NT2/D1 (cell line): ENCODE data around the gene KIAA1217.

Source experiments
- DNase-seq: peaks from one replicate; pipeline ENCODE4 v3.0.0-alpha.2; 2011; ENCODE audit warnings: low read depth, low spot score
- H3K27me3 ChIP-seq: 2 replicates; pipeline ENCODE4 v1.6.0; 2011; ENCODE audit warnings: mild to moderate bottlenecking; ENCODE audit not compliant: insufficient read length, insufficient read depth
- H3K36me3 ChIP-seq: 2 replicates; pipeline ENCODE4 v1.6.1; 2011; ENCODE audit warnings: mild to moderate bottlenecking, low read length, mixed read lengths; ENCODE audit not compliant: insufficient read depth, insufficient read length
- H3K4me1 ChIP-seq: 2 replicates; pipeline ENCODE4 v1.5.1; 2011; ENCODE audit not compliant: insufficient read depth, insufficient read length
- H3K4me3 ChIP-seq: 2 replicates; pipeline ENCODE4 v1.5.1; 2011; ENCODE audit warnings: low read depth; ENCODE audit not compliant: insufficient read length
- H3K9ac ChIP-seq: 2 replicates; pipeline ENCODE4 v1.6.0; 2011; ENCODE audit warnings: low read depth; ENCODE audit not compliant: insufficient read length
- H3K9me3 ChIP-seq: 2 replicates; pipeline ENCODE4 v1.5.1; 2011; ENCODE audit warnings: mild to moderate bottlenecking, low read length; ENCODE audit not compliant: insufficient read depth
- SUZ12 ChIP-seq: IDR thresholded peaks from 2 replicates; pipeline ENCODE4 v1.6.1; 2011; ENCODE audit not compliant: insufficient read length, insufficient read depth; ENCODE audit errors: extremely low read depth
- YY1 ChIP-seq: IDR thresholded peaks from 2 replicates; pipeline ENCODE4 v1.6.1; 2011; ENCODE audit not compliant: insufficient read length, insufficient read depth
- ZNF274 ChIP-seq: IDR thresholded peaks from 2 replicates; pipeline ENCODE4 v1.6.1; 2011; ENCODE audit warnings: mild to moderate bottlenecking, low read depth, low read length

Gene KIAA1217

DNA sequence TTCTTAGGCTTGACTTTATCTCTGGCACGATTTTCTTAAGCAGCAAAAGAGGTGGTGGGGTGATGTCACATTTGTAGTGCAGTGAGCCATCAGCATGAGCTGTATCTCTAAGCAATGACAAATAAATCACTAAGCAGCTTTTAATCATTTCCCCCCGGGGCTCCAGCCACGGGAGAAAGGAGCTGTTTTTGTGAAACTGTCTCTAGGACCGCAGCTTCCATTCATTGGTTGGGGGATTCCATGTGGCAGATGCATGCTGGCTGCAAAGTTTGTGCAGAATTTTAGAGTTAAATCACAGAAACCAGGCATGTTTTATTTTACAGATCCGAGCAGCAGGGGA, 464 bp downstream of the KIAA1217 start:
- Histone ChIP-seq H3K36me3 (peaks cover 8% of the 10 kb centered on the region), H3K4me1 (peaks cover 2% of the 10 kb centered on the region), H3K27me3 (no peaks in the 10 kb centered on the region), H3K9ac (peak overlapping the region; percentile 73), H3K4me3 (peak overlapping the region; percentile 58), H3K9me3 (no peaks in the 10 kb centered on the region; the same call in 1 of the 2 replicates)
- TF ChIP-seq ZNF274 (no peak), YY1 (no peak), SUZ12 (no peak)
- DNase-seq, result no peak

DNA sequence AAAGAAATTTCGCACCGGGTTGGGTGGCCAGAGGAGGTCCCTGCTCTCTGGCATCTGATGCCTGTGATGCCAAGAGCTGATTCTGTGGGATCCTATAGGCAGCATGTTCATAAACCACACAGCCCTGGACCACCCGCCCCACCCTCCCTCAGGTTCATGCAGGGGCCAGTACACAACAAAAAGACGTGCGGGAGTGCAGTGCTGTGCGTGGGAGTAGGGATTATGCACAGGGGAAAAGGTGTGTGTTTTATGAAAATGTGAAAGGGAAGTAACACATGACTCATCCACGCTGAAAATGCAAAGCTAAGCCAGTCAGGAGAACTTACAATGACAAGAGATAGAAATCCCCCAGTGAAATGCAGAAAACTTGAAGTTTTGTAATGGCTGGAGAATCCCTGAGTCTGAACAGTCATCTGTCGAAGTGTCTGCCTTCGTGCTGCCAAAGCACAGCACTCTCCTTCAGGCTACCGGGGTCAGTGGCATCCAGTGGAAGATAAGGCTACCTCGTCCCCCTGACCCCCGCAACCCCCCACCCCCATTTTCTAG, 1.1 kb downstream of the KIAA1217 start:
- Histone ChIP-seq H3K4me3 (peak overlapping the region; percentile 58), H3K27me3 (no peaks in the 10 kb centered on the region), H3K36me3 (peaks cover 8% of the 10 kb centered on the region), H3K4me1 (peaks cover 4% of the 10 kb centered on the region), H3K9ac (peak overlapping the region; percentile 73), H3K9me3 (no peaks in the 10 kb centered on the region; the same call in 1 of the 2 replicates)
- TF ChIP-seq YY1, result no peak
- no peak for DNase-seq

DNA sequence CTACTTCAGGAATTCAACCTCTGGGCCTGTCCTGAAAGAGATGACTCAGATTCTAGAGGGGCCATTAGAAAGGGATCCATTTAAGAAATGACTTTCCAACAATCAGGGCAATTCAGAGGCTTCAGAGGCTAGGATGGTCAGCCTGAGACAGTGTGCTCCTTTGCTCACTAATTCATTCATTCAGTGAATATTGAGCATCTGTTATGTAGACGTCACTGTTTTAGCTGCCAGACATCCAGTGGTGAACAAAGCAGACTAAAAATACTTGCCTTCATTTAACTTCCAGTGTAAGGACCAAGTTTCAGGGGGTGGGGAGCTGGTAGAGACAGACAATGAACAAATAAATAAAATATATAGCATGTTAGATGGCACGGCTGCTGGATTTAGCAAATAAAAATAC, 1.6 kb downstream of the KIAA1217 start:
- H3K36me3 ChIP-seq, result peaks cover 13% of the 10 kb centered on the region
- no peak overlapping the region for H3K4me3 ChIP-seq
- no peak for DNase-seq

DNA sequence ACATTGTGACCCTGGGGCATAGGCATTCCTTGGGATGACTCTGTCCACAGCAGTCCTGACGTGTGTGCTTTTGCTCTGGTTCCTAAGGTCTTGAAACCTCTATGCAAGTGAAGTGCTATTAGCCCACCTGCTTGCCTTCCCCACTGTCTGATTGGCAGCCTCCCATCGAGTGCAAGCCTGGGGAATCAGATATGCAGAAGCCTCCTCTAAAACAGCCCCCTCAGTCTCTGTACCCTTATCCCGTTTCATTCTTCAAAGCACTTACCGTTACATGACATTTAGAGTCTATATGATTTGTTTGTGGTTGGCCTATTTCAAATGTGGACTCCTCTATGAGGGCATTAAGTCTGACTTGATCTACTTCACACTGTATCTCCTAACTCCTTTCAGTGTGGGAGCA, 4.3 kb downstream of the KIAA1217 start:
- no peak overlapping the region for H3K4me3 ChIP-seq
- TF ChIP-seq ZNF274 (no peak), SUZ12 (no peak), YY1 (no peak)
- H3K36me3 ChIP-seq, result peaks cover 20% of the 10 kb centered on the region
- H3K9me3 ChIP-seq, result no peaks in the 10 kb centered on the region
- DNase-seq, result no peak
- no peaks in the 10 kb centered on the region for H3K27me3 ChIP-seq
- H3K4me1 ChIP-seq, result peaks cover 6% of the 10 kb centered on the region
- no peak overlapping the region for H3K9ac ChIP-seq

More for the DNA sequence above, 1.6 kb downstream of the KIAA1217 start:
- peak overlapping the region; percentile 73 for H3K9ac ChIP-seq
- TF ChIP-seq YY1 (no peak), SUZ12 (no peak), ZNF274 (no peak)
- no peaks in the 10 kb centered on the region for H3K27me3 ChIP-seq
- H3K9me3 ChIP-seq, result no peaks in the 10 kb centered on the region; the same call in 1 of the 2 replicates
- peaks cover 6% of the 10 kb centered on the region for H3K4me1 ChIP-seq

DNA sequence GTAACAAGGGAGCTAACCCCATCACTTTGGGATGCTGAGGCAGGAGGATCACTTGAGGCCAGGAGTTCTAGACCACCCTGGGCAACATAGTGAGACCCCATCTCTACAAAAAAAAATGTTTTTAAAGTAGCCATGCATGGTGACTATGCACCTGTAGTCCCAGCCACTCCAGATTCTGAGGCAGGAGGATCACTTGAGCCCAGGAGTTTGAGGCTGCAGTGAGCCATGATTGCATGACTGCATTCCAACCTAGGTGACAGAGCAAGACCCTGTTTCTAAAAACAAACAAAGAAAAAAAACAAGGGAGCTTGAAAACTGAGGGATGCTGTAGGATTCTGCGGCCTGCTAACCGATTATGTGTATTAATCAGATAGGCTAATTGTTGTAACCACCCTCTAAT, 4.9 kb downstream of the KIAA1217 start:
- TF ChIP-seq SUZ12 (no peak), ZNF274 (no peak), YY1 (no peak)
- H3K9ac ChIP-seq, result no peak overlapping the region
- no peaks in the 10 kb centered on the region for H3K9me3 ChIP-seq

DNA sequence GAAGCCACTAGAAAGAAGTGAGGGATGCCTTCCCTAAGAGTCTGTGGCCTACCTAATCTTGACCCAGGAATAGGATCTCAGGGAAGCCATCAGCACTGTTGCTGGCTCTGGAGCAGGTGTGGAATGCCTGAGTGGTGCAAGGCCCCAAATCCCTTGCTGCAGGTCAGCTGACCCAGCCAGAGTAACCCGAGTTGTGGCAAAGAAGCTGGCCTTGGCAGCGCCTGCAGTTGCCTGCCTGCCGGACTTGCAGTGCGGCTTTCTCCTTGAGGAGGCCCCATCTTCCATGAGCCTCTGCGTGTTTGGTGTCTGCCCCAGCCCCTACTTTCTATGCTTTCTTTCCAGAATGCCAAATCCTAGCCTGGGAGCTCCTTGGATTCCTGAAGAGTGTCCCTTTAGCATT, 5.8 kb downstream of the KIAA1217 start:
- Histone ChIP-seq H3K9ac (no peak overlapping the region), H3K4me3 (no peak overlapping the region), H3K9me3 (no peaks in the 10 kb centered on the region), H3K27me3 (no peaks in the 10 kb centered on the region), H3K36me3 (peaks cover 29% of the 10 kb centered on the region), H3K4me1 (peaks cover 6% of the 10 kb centered on the region)
- TF ChIP-seq SUZ12, result no peak
- no peak for TF ChIP-seq YY1
- no peak for DNase-seq

More for the DNA sequence above, 4.9 kb downstream of the KIAA1217 start:
- Histone ChIP-seq H3K4me3 (no peak overlapping the region), H3K36me3 (peaks cover 21% of the 10 kb centered on the region), H3K4me1 (peaks cover 6% of the 10 kb centered on the region), H3K27me3 (no peaks in the 10 kb centered on the region)
- no peak for DNase-seq

DNA sequence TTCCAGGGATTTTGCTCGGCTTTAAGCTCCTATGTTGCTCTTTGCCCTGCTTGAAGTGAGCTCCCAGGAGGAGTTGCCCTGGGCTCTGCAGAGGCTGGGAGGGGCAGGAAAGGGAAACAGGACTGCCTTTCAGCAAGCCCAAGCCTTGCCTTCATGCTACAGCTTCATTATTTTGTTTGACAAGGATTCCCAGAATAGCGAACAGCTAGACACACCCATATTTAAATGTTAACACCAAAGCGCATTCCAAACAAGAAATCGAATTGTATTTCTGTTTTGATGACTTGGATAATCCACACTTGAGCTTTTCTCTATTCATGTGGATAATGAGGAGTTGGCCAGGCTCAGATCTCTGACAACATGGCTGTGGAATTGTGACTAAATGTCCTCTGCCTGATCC, 6.3 kb downstream of the KIAA1217 start:
- no peak overlapping the region for H3K4me3 ChIP-seq
- H3K36me3 ChIP-seq, result peaks cover 33% of the 10 kb centered on the region
- no peaks in the 10 kb centered on the region for H3K9me3 ChIP-seq
- H3K9ac ChIP-seq, result no peak overlapping the region
- H3K4me1 ChIP-seq, result peaks cover 6% of the 10 kb centered on the region
- no peak for TF ChIP-seq YY1
- no peak for TF ChIP-seq ZNF274
- no peak for TF ChIP-seq SUZ12
- DNase-seq, result no peak
- no peaks in the 10 kb centered on the region for H3K27me3 ChIP-seq
